Gastroesophageal sphincter (tissue), 4 donors: ENCODE data around the gene F2R. TPM values are rescaled to one million over a fixed set of nuclear protein-coding genes. Genes with fewer than 3 reads are reported as not detected.

Experiments
- ATAC-seq: fragments of 150-250 bp; one replicate; pipeline ENCODE4 v1.9.1; 2016; ENCODE audit warnings: mild to moderate bottlenecking, moderate library complexity
- H3K27ac ChIP-seq, 4 donors: fragments of 200-600 bp; sonication (generic) in 3 of 4; 1 replicate in 3 of 4; 2 replicates in 1 of 4; pipeline ENCODE4 v1.5.1; 2016 to 2019
- H3K27me3 ChIP-seq: fragments of 200-600 bp; sonication (generic); one replicate; pipeline ENCODE4 v1.5.1; 2019
- H3K36me3 ChIP-seq, 2 donors: fragments of 200-600 bp; sonication (generic); one replicate each; pipeline ENCODE4 v1.5.1; 2019; ENCODE audit warnings: control low read depth in 1 of 2
- H3K4me1 ChIP-seq, 3 donors: fragments of 200-600 bp; sonication (generic); 1 replicate in 2 of 3; 2 replicates in 1 of 3; pipeline ENCODE4 v1.5.1; 2016 to 2019; ENCODE audit warnings: control low read depth in 2 of 3
- H3K4me3 ChIP-seq, 2 donors: fragments of 200-600 bp; sonication (generic); one replicate each; pipeline ENCODE4 v1.5.1; 2019; ENCODE audit warnings: mild to moderate bottlenecking in 1 of 2, moderate library complexity in 1 of 2
- H3K9me3 ChIP-seq, 3 donors: fragments of 200-600 bp; sonication (generic); one replicate each; pipeline ENCODE4 v1.5.1; 2017 to 2019; ENCODE audit warnings: control low read depth in 2 of 3
- CTCF ChIP-seq, 4 experiments: fragments of 200-600 bp in 2 of 4; fragments of 450-650 bp in 2 of 4; sonication (generic) in 1 of 4; IDR thresholded peaks; one replicate each; pipeline ENCODE4 v1.5.1; 2017 to 2019; ENCODE audit warnings: antibody characterized with exemption in 4 of 4, mild to moderate bottlenecking in 2 of 4, moderate library complexity in 2 of 4
- EP300 ChIP-seq: sonication (generic); formaldehyde crosslinking; IDR thresholded peaks from one replicate; pipeline ENCODE4 v1.6.1; 2017; ENCODE audit warnings: antibody characterized with exemption, mild to moderate bottlenecking
- POLR2A ChIP-seq, 2 donors: fragments of 450-650 bp; IDR thresholded peaks; one replicate each; pipeline ENCODE4 v1.6.1; 2017; ENCODE audit warnings: antibody characterized with exemption in 2 of 2, mild to moderate bottlenecking in 2 of 2, moderate library complexity in 1 of 2
- POLR2AphosphoS5 ChIP-seq: sonication (generic); formaldehyde crosslinking; IDR thresholded peaks from one replicate; pipeline ENCODE4 v1.6.1; 2017; ENCODE audit warnings: antibody characterized with exemption
- WGBS, 2 donors: methylation state at CpG; one replicate each; pipeline ENCODE4 v1.1.5; 2018; ENCODE audit warnings: low coverage in 1 of 2; 5-methylcytosine and 5-hydroxymethylcytosine counted together
- total RNA-seq, 4 donors: library from RNA; depleted of rRNA; stranded (reverse); fragments of >200 nt; gene quantifications; one replicate each; pipeline ENCODE4 v1.1.0, GENCODE V29; 2016

Gene F2R
- total RNA-seq, 4 donors from 2014 or later = 7.5 to 20.9 (median 11.3) TPM

GRCh38 chr5:76693141-76693540 lies 22.8 kb upstream of the F2R start:
- 50 to 95% methylated on average over 2 to 3 of the region's 3 CpGs for WGBS, 2 donors
- Histone ChIP-seq H3K4me1 (peaks cover 0 to 16% (median 3%) of the 10 kb centered on the region in 3 donors), H3K27me3 (no peaks in the 10 kb centered on the region), H3K4me3 (no peak overlapping the region), H3K36me3 (no peaks in the 10 kb centered on the region), H3K9me3 (no peaks in the 10 kb centered on the region), H3K27ac (no peak overlapping the region)
- no peak for ATAC-seq
- no peak for TF ChIP-seq POLR2AphosphoS5
- no peak for TF ChIP-seq CTCF (IDR thresholded peaks at IDR 0.05)
- no peak for TF ChIP-seq POLR2A (IDR thresholded peaks at IDR 0.05)
- no peak for TF ChIP-seq EP300

- 42 to 71% methylated on average over 2 of the region's 2 CpGs for WGBS, 2 donors
- no peak for ATAC-seq
- no peak for TF ChIP-seq CTCF (IDR thresholded peaks at IDR 0.05)
- TF ChIP-seq EP300 = no peak
- no peak for TF ChIP-seq POLR2AphosphoS5
- TF ChIP-seq POLR2A (IDR thresholded peaks at IDR 0.05) = no peak
- Histone ChIP-seq H3K4me1 (peaks cover 0 to 16% (median 3%) of the 10 kb centered on the region in 3 donors), H3K27ac (no peak overlapping the region), H3K9me3 (no peaks in the 10 kb centered on the region), H3K36me3 (no peaks in the 10 kb centered on the region), H3K4me3 (no peak overlapping the region), H3K27me3 (no peaks in the 10 kb centered on the region)
These were observed 21.6 kb upstream of the F2R start for GRCh38 chr5:76694317-76694716.

- TF ChIP-seq EP300 (no peak), POLR2AphosphoS5 (no peak), POLR2A (IDR thresholded peaks at IDR 0.05) (no peak), CTCF (IDR thresholded peaks at IDR 0.05) (no peak)
- peak overlapping the region in 1 of 4 donors; percentile 17 for H3K27ac ChIP-seq
- peaks cover 0 to 16% (median 3%) of the 10 kb centered on the region in 3 donors for H3K4me1 ChIP-seq
- H3K4me3 ChIP-seq = no peak overlapping the region
- H3K9me3 ChIP-seq = no peaks in the 10 kb centered on the region
- 49 to 62% methylated on average over 6 of the region's 6 CpGs for WGBS, 2 donors
- H3K27me3 ChIP-seq = no peaks in the 10 kb centered on the region
- ATAC-seq = no peak
- no peaks in the 10 kb centered on the region for H3K36me3 ChIP-seq
These were observed 20.6 kb upstream of the F2R start for GRCh38 chr5:76695346-76695745.

- no peak overlapping the region for H3K4me3 ChIP-seq
- peaks cover 0 to 10% (median 0%) of the 10 kb centered on the region in 3 donors for H3K4me1 ChIP-seq
- H3K9me3 ChIP-seq = no peaks in the 10 kb centered on the region
- H3K36me3 ChIP-seq = no peaks in the 10 kb centered on the region
- no peaks in the 10 kb centered on the region for H3K27me3 ChIP-seq
- no peak for ATAC-seq
- peak overlapping the region in 1 of 4 donors; percentile 16 for H3K27ac ChIP-seq
- TF ChIP-seq CTCF (IDR thresholded peaks at IDR 0.05) = no peak
- no peak for TF ChIP-seq POLR2AphosphoS5
- TF ChIP-seq EP300 = no peak
- no peak for TF ChIP-seq POLR2A (IDR thresholded peaks at IDR 0.05)
- WGBS, 2 donors = 100% methylated on average over 1 of the region's 1 CpG
These were observed 19.7 kb upstream of the F2R start for GRCh38 chr5:76696251-76696650.

- Histone ChIP-seq H3K4me1 (no peaks in the 10 kb centered on the region), H3K4me3 (no peak overlapping the region), H3K27ac (no peak overlapping the region), H3K9me3 (no peaks in the 10 kb centered on the region), H3K36me3 (no peaks in the 10 kb centered on the region), H3K27me3 (no peaks in the 10 kb centered on the region)
- no peak for TF ChIP-seq CTCF (IDR thresholded peaks at IDR 0.05)
- no peak for TF ChIP-seq EP300
- TF ChIP-seq POLR2A (IDR thresholded peaks at IDR 0.05) = no peak
- no peak for TF ChIP-seq POLR2AphosphoS5
- 83 to 93% methylated on average over 5 of the region's 5 CpGs for WGBS, 2 donors
- no peak for ATAC-seq
These were observed 18.3 kb upstream of the F2R start for GRCh38 chr5:76697670-76698069.
